Measurements from ENCODE around the gene UNC5B.

The UNC5B gene

DNA sequence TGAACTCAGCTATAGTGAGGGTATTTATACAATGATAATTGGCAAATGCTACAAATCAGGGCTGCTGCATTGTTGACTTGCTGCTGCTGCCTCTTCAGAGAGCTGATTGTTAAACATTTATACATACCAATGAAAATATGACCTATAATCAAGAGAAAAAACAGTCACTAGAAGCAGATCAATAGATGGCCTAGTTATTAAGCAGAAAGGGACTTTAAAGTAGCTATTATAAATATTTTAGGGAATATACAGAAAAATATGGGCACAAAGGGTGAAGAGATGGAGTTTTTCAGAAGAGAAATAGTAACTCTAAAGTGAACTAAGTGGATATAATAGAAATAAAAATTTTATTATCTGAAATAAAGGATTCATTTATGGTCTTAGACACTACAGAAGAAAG lies 14.4 kb upstream of the UNC5B start:
- DNase-seq (ENCODE audit: low spot score in 2 of 2): no peak
- Histone ChIP-seq H3K27me3 (ENCODE audit: low read depth) (no peaks in the 10 kb centered on the region), H3K36me3 (replicated peaks) (no peaks in the 10 kb centered on the region), H3K4me3 (no peak overlapping the region), H3K4me1 (peaks cover 3% of the 10 kb centered on the region; the same call in 1 of the 2 replicates), H3K9me3 (peaks cover 3% of the 10 kb centered on the region; the same call in 1 of the 2 replicates)
- in situ Hi-C loops (cut with MboI; ENCODE audit: low sequenced_read_pairs): no loop called here

GRCh38 chr10:71201849-71202248 lies 10.5 kb upstream of the UNC5B start:
- Histone ChIP-seq H3K4me3 (no peak overlapping the region), H3K36me3 (replicated peaks) (no peaks in the 10 kb centered on the region), H3K27me3 (ENCODE audit: low read depth) (no peaks in the 10 kb centered on the region), H3K9me3 (peaks cover 3% of the 10 kb centered on the region; the same call in 1 of the 2 replicates), H3K4me1 (peaks cover 3% of the 10 kb centered on the region; the same call in 1 of the 2 replicates)
- DNase-seq (ENCODE audit: low spot score in 2 of 2): no peak
- in situ Hi-C loops (cut with MboI; ENCODE audit: low sequenced_read_pairs): no loop called here

DNA sequence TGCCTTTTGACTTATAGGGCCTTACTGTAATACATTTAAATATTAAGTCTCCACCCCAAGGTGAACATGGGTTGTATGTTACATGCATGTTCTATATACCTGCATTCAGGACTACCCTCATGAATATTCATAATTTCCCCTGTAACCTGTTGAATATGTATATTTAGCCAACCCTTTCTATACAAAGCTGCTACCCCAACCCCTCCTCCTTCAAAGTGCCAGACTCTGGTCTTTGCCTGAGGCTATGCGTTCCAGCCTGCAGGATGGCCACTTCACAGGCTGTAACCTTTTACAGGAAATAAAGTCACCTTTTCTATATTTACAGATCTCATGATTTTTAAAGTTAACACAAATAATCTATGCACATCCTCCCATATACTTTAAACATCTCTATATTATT lies 10.1 kb upstream of the UNC5B start:
- no peak overlapping the region for H3K4me3 ChIP-seq
- peaks cover 3% of the 10 kb centered on the region; the same call in 1 of the 2 replicates for H3K4me1 ChIP-seq
- DNase-seq (ENCODE audit: low spot score in 2 of 2): peak in 1 of 2 experiments; percentile 30
- H3K36me3 ChIP-seq (replicated peaks): no peaks in the 10 kb centered on the region
- in situ Hi-C loops (cut with MboI; ENCODE audit: low sequenced_read_pairs): no loop called here
- peaks cover 3% of the 10 kb centered on the region; the same call in 1 of the 2 replicates for H3K9me3 ChIP-seq
- H3K27me3 ChIP-seq (ENCODE audit: low read depth): no peaks in the 10 kb centered on the region

- Histone ChIP-seq H3K27me3 (ENCODE audit: low read depth) (no peaks in the 10 kb centered on the region), H3K9me3 (peaks cover 2% of the 10 kb centered on the region; the same call in 1 of the 2 replicates), H3K4me3 (no peak overlapping the region), H3K4me1 (peaks cover 3% of the 10 kb centered on the region; the same call in 1 of the 2 replicates), H3K36me3 (replicated peaks) (no peaks in the 10 kb centered on the region)
- in situ Hi-C loops (cut with MboI; ENCODE audit: low sequenced_read_pairs): no loop called here
- DNase-seq (ENCODE audit: low spot score in 2 of 2): no peak
Measured at GRCh38 chr10:71203124-71203523, 9.2 kb upstream of the UNC5B start.

DNA sequence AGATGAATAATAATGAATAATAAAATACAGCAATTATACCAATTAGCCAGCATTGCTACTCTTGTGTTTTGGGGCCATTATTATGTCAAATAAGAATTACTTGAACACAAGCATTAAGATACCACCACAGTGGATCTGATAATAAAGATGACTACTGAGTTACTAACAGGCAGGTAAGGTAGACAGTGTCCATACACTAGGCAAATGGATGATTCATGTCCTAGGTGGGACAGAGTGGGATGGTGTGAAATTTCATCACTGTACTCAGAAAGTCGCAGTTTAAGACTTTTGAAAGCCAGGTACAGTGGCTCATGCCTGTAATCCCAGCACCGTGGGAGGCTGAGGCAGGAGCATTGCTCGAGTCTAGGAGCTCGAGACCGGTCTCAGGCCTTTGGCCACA lies 8.7 kb upstream of the UNC5B start:
- peaks cover 3% of the 10 kb centered on the region; the same call in 1 of the 2 replicates for H3K4me1 ChIP-seq
- no peak for DNase-seq (ENCODE audit: low spot score in 2 of 2)
- no peaks in the 10 kb centered on the region for H3K27me3 ChIP-seq (ENCODE audit: low read depth)
- in situ Hi-C loops (cut with MboI; ENCODE audit: low sequenced_read_pairs): no loop called here
- H3K4me3 ChIP-seq: no peak overlapping the region
- H3K9me3 ChIP-seq: no peaks in the 10 kb centered on the region; the same call in 1 of the 2 replicates
- H3K36me3 ChIP-seq (replicated peaks): no peaks in the 10 kb centered on the region

- peaks cover 3% of the 10 kb centered on the region for H3K27me3 ChIP-seq (ENCODE audit: low read depth)
- H3K36me3 ChIP-seq (replicated peaks): no peaks in the 10 kb centered on the region
- DNase-seq (ENCODE audit: low spot score in 2 of 2): no peak
- H3K4me1 ChIP-seq: peaks cover 3% of the 10 kb centered on the region; the same call in 1 of the 2 replicates
- in situ Hi-C loops (cut with MboI; ENCODE audit: low sequenced_read_pairs): loop anchor here (5.0 kb wide), 1 partner anchor 282 kb away; no protein-coding TSS in a partner anchor
- no peaks in the 10 kb centered on the region for H3K9me3 ChIP-seq
- no peak overlapping the region for H3K4me3 ChIP-seq
Measured at GRCh38 chr10:71204746-71205145, 7.6 kb upstream of the UNC5B start.

GRCh38 chr10:71205468-71205867 lies 6.9 kb upstream of the UNC5B start:
- H3K27me3 ChIP-seq (ENCODE audit: low read depth): peaks cover 11% of the 10 kb centered on the region
- H3K9me3 ChIP-seq: no peaks in the 10 kb centered on the region
- H3K4me1 ChIP-seq: peaks cover 3% of the 10 kb centered on the region; the same call in 1 of the 2 replicates
- in situ Hi-C loops (cut with MboI; ENCODE audit: low sequenced_read_pairs): loop anchor here (5.0 kb wide), 1 partner anchor 283 kb away; no protein-coding TSS in a partner anchor
- no peaks in the 10 kb centered on the region for H3K36me3 ChIP-seq (replicated peaks)
- no peak overlapping the region for H3K4me3 ChIP-seq
- DNase-seq (ENCODE audit: low spot score in 2 of 2): no peak

DNA sequence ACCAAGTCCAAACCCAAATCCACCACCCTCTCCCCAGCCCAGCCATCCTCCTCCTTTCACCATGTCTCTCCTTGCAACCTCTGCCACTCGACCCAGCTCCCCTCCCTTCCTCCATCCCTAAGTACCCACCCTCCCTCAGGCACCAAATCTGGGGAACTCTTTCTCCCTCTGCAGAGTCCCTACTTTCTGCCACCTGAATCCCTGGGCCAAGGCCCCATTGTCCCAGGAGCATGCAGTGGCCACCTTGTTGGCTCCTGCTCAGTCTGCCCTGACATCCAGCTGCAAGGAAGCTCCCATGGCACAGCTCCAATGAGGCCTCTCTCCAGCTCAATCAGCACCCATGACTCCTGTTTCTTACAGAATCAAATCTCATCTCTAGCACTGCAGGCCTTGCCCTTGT lies 5.5 kb upstream of the UNC5B start:
- H3K9me3 ChIP-seq: no peaks in the 10 kb centered on the region
- DNase-seq (ENCODE audit: low spot score in 2 of 2): no peak
- in situ Hi-C loops (cut with MboI; ENCODE audit: low sequenced_read_pairs): loop anchor here (5.0 kb wide), 1 partner anchor 285 kb away; no protein-coding TSS in a partner anchor
- H3K27me3 ChIP-seq (ENCODE audit: low read depth): peaks cover 23% of the 10 kb centered on the region
- no peak overlapping the region for H3K4me3 ChIP-seq
- peaks cover 4% of the 10 kb centered on the region for H3K4me1 ChIP-seq
- H3K36me3 ChIP-seq (replicated peaks): no peaks in the 10 kb centered on the region

DNA sequence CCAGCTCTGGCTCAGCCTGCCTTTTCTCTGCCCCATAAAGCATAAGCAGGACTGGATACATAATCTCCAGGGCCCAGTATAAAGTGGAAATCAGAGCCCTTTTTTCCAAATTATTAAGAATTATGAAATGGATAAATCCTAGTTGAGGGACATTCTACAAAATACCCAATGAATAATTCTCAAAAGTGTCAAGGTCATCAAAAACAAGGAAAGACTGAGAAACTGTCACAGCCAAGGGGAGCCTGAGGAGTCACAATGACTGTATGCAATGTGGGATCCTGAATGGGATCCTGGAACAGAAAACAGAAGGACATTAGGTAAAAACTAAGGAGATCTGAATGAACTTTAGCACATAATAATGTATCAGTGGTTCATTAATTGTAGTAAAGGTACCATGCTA lies 4.8 kb upstream of the UNC5B start:
- H3K4me1 ChIP-seq: peaks cover 4% of the 10 kb centered on the region; the same call in 1 of the 2 replicates
- H3K4me3 ChIP-seq: no peak overlapping the region
- H3K36me3 ChIP-seq (replicated peaks): no peaks in the 10 kb centered on the region
- DNase-seq (ENCODE audit: low spot score in 2 of 2): no peak
- in situ Hi-C loops (cut with MboI; ENCODE audit: low sequenced_read_pairs): loop anchor here (5.0 kb wide), 1 partner anchor 285 kb away; no protein-coding TSS in a partner anchor
- no peaks in the 10 kb centered on the region for H3K9me3 ChIP-seq
- peaks cover 24% of the 10 kb centered on the region for H3K27me3 ChIP-seq (ENCODE audit: low read depth)

- in situ Hi-C loops (cut with MboI; ENCODE audit: low sequenced_read_pairs): loop anchor here (5.0 kb wide), 1 partner anchor 287 kb away; no protein-coding TSS in a partner anchor
- H3K27me3 ChIP-seq (ENCODE audit: low read depth): peaks cover 24% of the 10 kb centered on the region
- no peaks in the 10 kb centered on the region for H3K36me3 ChIP-seq (replicated peaks)
Measured at GRCh38 chr10:71209352-71209715, 3.0 kb upstream of the UNC5B start.

DNA sequence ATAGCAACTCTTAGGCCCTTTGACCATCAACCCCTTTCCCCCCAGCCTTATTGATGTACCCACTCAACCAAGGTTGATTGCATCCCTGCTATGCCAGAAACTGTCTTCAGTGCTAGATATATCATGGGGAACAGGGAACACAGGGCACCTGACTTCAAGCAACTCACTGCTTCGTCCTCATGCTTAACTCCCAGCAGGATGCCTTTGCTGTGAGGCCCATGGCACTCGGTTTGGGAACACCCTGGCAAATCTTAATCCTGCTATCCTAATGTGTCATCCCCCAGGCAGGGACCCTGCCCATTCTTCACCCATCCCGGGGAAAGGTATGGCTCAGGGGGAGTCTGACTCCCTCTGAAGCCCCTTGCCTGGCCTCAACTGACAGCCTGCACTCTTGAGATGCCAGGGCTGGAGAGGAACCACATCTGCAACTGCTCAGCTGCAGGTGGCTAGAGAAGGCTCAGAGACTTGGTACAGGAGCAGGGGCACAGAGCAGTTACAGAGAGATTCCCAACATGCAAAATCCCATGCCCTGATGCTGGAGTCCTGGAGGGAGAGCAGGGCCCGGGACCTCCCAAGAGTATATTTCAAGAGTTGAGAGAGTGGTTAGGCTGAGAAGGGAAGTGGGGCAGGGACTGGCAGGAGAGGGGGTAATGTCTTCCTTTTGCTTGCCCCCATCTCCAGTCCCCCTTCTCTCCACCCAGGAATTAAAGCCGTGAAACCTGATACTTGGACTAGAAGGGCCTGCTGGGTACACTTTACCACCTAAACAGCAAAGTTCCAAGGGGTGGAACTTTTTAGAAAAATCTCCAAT lies 2.4 kb upstream of the UNC5B start:
- no peaks in the 10 kb centered on the region for H3K36me3 ChIP-seq (replicated peaks)
- in situ Hi-C loops (cut with MboI; ENCODE audit: low sequenced_read_pairs): loop anchor here (5.0 kb wide), 1 partner anchor 288 kb away; no protein-coding TSS in a partner anchor
- H3K27me3 ChIP-seq (ENCODE audit: low read depth): peaks cover 24% of the 10 kb centered on the region
- no peaks in the 10 kb centered on the region for H3K9me3 ChIP-seq
- no peak overlapping the region for H3K4me3 ChIP-seq
- DNase-seq (ENCODE audit: low spot score in 2 of 2): no peak
- H3K4me1 ChIP-seq: peaks cover 4% of the 10 kb centered on the region; the same call in 1 of the 2 replicates

More at GRCh38 chr10:71209352-71209715, 3.0 kb upstream of the UNC5B start:
- peaks cover 4% of the 10 kb centered on the region; the same call in 1 of the 2 replicates for H3K4me1 ChIP-seq
- no peak for DNase-seq (ENCODE audit: low spot score in 2 of 2)
- no peak overlapping the region for H3K4me3 ChIP-seq
- no peaks in the 10 kb centered on the region for H3K9me3 ChIP-seq

- H3K9me3 ChIP-seq: no peaks in the 10 kb centered on the region
Measured at GRCh38 chr10:71210542-71210871, 1.9 kb upstream of the UNC5B start.

GRCh38 chr10:71211053-71211452 lies 1.3 kb upstream of the UNC5B start:
- Histone ChIP-seq H3K4me1 (peaks cover 4% of the 10 kb centered on the region), H3K4me3 (no peak overlapping the region), H3K27me3 (ENCODE audit: low read depth) (peaks cover 24% of the 10 kb centered on the region), H3K36me3 (replicated peaks) (no peaks in the 10 kb centered on the region), H3K9me3 (no peaks in the 10 kb centered on the region)
- DNase-seq (ENCODE audit: low spot score in 2 of 2): no peak
- in situ Hi-C loops (cut with MboI; ENCODE audit: low sequenced_read_pairs): no loop called here

More at GRCh38 chr10:71210542-71210871, 1.9 kb upstream of the UNC5B start:
- in situ Hi-C loops (cut with MboI; ENCODE audit: low sequenced_read_pairs): no loop called here
- Histone ChIP-seq H3K4me1 (peaks cover 4% of the 10 kb centered on the region; the same call in 1 of the 2 replicates), H3K36me3 (replicated peaks) (no peaks in the 10 kb centered on the region), H3K4me3 (no peak overlapping the region), H3K27me3 (ENCODE audit: low read depth) (peaks cover 24% of the 10 kb centered on the region)
- no peak for DNase-seq (ENCODE audit: low spot score in 2 of 2)

DNA sequence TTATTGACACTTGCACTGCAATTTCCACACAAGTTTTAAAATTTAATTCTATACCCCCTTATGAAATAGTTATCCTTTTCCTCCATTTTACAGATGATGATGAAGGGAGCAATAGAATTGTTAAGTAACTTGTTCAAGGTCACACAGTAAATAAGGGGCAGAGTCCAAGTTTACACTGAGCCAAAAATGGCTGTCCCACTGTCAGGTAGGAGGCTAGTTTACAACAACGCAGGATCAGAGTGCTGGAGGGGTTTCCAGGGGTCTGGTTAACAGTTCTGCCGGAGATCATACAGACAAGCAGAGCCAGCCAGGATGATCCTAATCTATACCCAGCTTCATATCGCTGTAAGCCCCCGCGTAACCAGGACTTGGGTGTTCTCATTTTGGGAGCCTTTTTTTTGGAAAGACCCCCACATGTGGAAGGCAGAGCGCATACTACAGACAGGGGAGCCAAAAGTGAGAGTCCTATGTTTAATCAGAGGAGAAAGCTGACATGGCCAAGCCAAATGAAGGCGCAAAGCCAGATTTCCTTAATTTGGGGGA lies 524 bp upstream of the UNC5B start:
- Histone ChIP-seq H3K4me1 (peaks cover 6% of the 10 kb centered on the region), H3K27me3 (ENCODE audit: low read depth) (peaks cover 24% of the 10 kb centered on the region), H3K4me3 (peak overlapping the region; percentile 18), H3K36me3 (replicated peaks) (no peaks in the 10 kb centered on the region), H3K9me3 (no peaks in the 10 kb centered on the region)
- no peak for DNase-seq (ENCODE audit: low spot score in 2 of 2)
- in situ Hi-C loops (cut with MboI; ENCODE audit: low sequenced_read_pairs): no loop called here

Measured in HAP-1 (cell line).